Retinal pigment epithelial cell (primary cell): ENCODE measurements around the gene P2RY14.

Source experiments
- DNase-seq: peaks from one replicate; pipeline ENCODE4 v3.0.0-alpha.2; 2010; ENCODE audit warnings: low read depth
- H3K4me3 ChIP-seq: 2 replicates; pipeline ENCODE4 v1.5.1; 2011; ENCODE audit warnings: mild to moderate bottlenecking, low read length, control low read depth, moderate library complexity
- TF ChIP-seq, protein P1 (sequence below): conservative IDR thresholded peaks from 2 replicates; pipeline ENCODE4 v1.5.1; 2011; ENCODE audit warnings: low read depth, low read length, control low read depth, inconsistent platforms

P2RY14 gene

DNA sequence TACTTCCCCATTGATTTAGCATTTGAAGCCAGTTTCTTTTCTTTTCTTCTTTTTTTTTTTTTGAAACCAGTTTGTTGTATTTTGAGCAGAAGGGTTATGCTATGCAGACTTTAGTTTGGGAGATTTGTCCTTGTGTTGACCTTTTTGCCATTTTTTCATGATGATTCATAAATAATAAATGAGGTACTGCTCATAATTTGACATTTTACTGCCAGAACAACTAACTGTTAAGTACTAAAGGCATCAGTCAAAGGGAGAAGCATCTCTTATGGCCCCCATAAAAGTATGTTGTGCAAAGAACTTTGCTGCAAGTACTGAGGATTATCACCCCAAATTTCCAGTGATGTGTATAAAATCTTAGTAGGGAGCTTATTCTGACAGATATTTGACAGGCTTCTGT lies 40.0 kb upstream of the P2RY14 start:
- TF ChIP-seq, protein P1, sequence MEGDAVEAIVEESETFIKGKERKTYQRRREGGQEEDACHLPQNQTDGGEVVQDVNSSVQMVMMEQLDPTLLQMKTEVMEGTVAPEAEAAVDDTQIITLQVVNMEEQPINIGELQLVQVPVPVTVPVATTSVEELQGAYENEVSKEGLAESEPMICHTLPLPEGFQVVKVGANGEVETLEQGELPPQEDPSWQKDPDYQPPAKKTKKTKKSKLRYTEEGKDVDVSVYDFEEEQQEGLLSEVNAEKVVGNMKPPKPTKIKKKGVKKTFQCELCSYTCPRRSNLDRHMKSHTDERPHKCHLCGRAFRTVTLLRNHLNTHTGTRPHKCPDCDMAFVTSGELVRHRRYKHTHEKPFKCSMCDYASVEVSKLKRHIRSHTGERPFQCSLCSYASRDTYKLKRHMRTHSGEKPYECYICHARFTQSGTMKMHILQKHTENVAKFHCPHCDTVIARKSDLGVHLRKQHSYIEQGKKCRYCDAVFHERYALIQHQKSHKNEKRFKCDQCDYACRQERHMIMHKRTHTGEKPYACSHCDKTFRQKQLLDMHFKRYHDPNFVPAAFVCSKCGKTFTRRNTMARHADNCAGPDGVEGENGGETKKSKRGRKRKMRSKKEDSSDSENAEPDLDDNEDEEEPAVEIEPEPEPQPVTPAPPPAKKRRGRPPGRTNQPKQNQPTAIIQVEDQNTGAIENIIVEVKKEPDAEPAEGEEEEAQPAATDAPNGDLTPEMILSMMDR, result no peak
- H3K4me3 ChIP-seq, result no peak overlapping the region
- no peak for DNase-seq

DNA sequence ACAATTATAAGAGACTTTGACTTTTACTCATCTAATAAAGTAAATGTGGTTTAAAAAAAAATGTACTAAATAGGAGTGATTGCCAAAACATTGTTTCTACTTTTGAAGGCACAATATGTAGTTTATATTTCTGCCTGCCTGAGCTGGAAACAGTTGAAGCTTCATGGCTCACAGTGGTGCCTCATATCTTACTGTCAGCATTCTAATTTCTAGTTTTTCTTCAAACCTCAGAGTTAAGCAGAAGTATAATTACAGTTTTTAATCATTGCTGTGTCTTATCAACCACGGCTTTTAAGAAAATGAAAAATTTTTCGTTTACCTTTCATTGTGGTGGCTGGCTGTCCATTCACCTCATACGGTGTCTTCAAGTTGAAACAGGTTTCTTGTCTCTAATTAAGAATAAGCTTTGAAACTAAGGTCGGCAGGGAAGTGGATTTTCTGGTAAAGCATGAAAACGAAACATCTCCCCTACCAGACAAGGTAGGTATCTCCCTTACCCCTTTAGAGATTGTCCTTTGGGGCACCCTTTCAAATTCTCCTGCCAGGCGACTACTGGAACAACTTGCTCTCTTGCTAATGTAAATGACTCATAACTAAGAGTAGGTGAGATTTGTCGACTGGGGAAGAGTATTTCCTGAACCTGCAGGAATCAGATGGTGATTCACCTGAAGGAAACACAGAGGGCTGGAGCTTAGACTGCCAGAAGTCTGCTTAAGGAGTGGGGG lies 38.1 kb upstream of the P2RY14 start, which contains the start of gene GPR87:
TSS of gene GPR87 (minus strand) at position 554 of the 725 bp plus-strand sequence. CDS start 16,720 bp downstream, outside the sequence.
- DNase-seq, result no peak
- TF ChIP-seq, protein P1, result no peak
- H3K4me3 ChIP-seq, result no peak within 1 kb of the TSS

DNA sequence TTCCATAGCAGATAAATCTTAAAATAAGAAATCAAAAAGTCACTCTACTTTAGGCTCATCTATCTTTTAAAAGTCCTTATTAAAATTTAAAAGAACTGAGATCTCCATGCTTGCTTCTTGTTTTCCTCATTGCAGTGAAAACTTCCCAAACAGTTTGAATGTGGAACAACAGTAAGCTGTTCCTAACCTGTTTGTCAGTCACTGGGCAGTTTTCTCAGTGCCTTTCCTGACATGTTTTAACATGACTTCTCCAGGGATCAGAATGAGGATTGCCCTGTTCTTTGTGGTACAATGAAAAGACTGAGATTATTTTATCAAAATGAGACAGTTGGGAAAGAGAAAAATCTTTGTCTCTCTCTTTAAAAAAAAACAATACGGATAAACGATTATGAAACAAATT lies 37.5 kb upstream of the P2RY14 start:
- H3K4me3 ChIP-seq, result no peak overlapping the region
- TF ChIP-seq, protein P1, result no peak
- no peak for DNase-seq

DNA sequence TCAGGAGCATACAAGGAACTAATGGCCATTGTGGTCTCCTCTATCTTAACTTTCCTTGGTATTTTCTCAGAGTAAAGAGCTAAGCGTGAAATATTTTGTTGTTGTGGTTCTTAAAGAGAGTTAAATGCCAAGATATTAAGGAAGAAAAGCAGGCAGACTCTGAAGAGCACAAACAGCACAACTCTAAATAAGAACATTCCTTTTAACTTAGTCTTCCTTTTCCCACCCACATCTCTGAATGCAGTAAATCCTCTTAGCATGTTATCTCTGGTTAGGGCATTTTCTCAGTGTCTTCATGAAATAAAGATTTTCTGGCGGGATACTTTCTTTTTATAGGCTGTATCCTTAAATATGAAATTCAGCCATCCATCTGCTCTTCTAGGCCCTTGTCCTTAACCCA lies 36.8 kb upstream of the P2RY14 start:
- H3K4me3 ChIP-seq, result no peak overlapping the region

DNA sequence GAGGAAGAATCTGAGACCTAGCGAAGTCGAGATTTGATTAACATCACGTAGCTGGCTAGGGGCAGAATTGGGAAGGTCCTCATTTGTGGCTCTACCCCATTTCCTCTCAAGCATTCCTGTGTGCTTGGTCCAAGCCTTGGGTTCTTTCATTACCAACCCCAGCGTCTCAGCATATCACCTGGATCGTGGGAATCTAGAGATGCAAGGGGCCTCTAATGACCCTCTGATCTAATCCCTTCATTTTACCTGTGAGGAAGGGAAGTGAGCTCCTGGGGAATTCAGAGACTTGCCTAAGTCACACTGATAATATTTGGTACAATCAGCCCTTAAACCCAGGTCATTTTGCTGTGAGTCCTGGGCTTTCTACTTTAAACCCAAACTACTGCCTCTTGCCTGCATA lies 36.3 kb upstream of the P2RY14 start:
- no peak overlapping the region for H3K4me3 ChIP-seq
- no peak for DNase-seq
- TF ChIP-seq, protein P1, result no peak

More for the DNA sequence above, 36.8 kb upstream of the P2RY14 start:
- DNase-seq, result peak; percentile 49
- TF ChIP-seq, protein P1, result no peak

DNA sequence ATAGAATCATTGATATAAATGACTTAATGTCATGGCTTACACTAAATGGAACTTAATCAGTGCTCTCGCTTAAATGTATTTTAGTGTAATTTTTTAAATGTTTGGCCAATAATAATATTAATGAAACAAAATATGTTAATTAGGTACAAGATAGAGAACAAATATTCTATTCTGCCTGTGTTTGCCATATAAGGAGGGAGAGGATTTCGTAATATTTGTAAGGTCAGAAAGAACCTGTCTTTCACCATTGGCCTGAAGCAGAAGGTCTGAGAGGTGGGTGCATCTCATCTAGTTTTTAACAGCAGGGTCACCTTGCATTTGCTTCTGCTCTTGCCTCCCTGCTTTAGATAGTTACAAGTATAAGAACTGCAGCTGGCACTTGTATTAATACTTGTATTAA lies 35.8 kb upstream of the P2RY14 start:
- TF ChIP-seq, protein P1, result no peak
- DNase-seq, result no peak
- H3K4me3 ChIP-seq, result no peak overlapping the region

DNA sequence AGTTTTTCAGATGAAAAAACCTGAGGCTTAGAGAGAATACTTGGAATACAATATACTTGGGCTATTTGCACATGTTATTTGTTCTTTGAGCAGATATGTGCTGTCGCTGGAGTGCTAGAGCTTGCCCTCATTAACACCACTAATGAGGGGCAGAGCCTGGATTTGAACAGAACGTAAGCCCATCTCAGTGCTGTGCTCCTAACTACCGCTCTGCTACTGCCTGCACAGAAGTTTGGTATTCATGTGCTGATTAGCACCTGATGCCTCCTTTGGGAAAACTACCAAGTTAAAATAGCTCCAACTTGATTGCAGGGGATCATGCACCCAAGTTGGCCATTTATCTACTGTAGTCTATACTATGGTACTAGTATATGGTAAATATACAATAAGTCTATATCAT lies 34.6 kb upstream of the P2RY14 start:
- TF ChIP-seq, protein P1, result no peak
- no peak overlapping the region for H3K4me3 ChIP-seq
- no peak for DNase-seq
